Tibial artery (tissue), 4 donors: Measurements from ENCODE around the gene NAA35.

Experiments used
- DNase-seq, 2 donors: peaks; one replicate each; pipeline ENCODE4 v3.0.0-alpha.2; 2019
- H3K27ac ChIP-seq, 2 donors: fragments of 200-600 bp; sonication (generic) in 1 of 2; 1 replicate in 1 of 2; 2 replicates in 1 of 2; pipeline ENCODE4 v1.5.1; 2018 to 2019; ENCODE audit warnings: mild to moderate bottlenecking in 1 of 2
- H3K27me3 ChIP-seq, 2 donors: fragments of 200-600 bp; sonication (generic) in 1 of 2; one replicate each; pipeline versions ENCODE4 v1.5.1 to v1.6.0; 2016 to 2019
- H3K36me3 ChIP-seq, 3 donors: fragments of 200-600 bp; sonication (generic) in 2 of 3; one replicate each; pipeline ENCODE4 v1.5.1; 2016 to 2019; ENCODE audit warnings: mild to moderate bottlenecking in 2 of 3
- H3K4me1 ChIP-seq, 4 donors: fragments of 200-600 bp; sonication (generic) in 2 of 4; 1 replicate in 3 of 4; 2 replicates in 1 of 4; pipeline ENCODE4 v1.5.1; 2016 to 2019
- H3K4me3 ChIP-seq, 2 donors: fragments of 200-600 bp; sonication (generic) in 1 of 2; 1 replicate in 1 of 2; 2 replicates in 1 of 2; pipeline ENCODE4 v1.5.1; 2018 to 2019; ENCODE audit warnings: mild to moderate bottlenecking in 2 of 2
- H3K9me3 ChIP-seq, 3 donors: fragments of 200-600 bp; sonication (generic) in 1 of 3; one replicate each; pipeline ENCODE4 v1.5.1; 2016 to 2019
- CTCF ChIP-seq, 2 experiments: fragments of 200-600 bp in 1 of 2; fragments of 450-650 bp in 1 of 2; IDR thresholded peaks; one replicate each; pipeline ENCODE4 v1.5.1; 2017 to 2019; ENCODE audit warnings: antibody characterized with exemption in 2 of 2, mild to moderate bottlenecking in 1 of 2, moderate library complexity in 1 of 2
- intact Hi-C: fragments of 100-400 bp; cut with DNase I; formaldehyde crosslinking; loops from one replicate; pipeline ENCODE4 v1.15.0; 2023; ENCODE audit warnings: low total_unique reads

The NAA35 gene

DNA sequence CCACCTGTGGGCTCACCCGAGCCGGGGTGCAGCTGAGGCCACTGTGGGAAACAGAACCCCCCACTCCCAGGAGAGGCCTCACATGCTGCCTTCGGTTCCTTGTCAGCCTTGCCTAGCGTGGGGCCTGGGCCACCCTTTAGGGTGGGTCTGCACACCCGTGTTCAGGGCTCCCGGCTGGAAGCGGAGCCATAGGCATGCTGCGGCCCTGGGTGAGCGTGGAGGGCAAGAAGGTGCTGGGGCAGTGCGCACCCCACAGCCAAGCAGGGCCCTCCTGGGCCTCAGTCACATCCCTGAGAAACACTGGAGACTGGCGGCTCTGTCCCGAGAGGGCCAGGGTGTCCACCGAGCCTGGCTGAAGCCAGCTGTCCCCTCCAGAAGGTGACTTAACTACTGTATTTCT, 116.5 kb downstream of the NAA35 start:
- no peak for DNase-seq
- no peak for TF ChIP-seq CTCF (IDR thresholded peaks at IDR 0.05)
- H3K27ac ChIP-seq, result no peak overlapping the region
- no peaks in the 10 kb centered on the region for H3K36me3 ChIP-seq
- H3K4me1 ChIP-seq, result no peaks in the 10 kb centered on the region
- H3K4me3 ChIP-seq, result no peak overlapping the region
- H3K27me3 ChIP-seq, result no peaks in the 10 kb centered on the region
- no peaks in the 10 kb centered on the region for H3K9me3 ChIP-seq
- intact Hi-C loops, result no loop called here

- Histone ChIP-seq H3K9me3 (no peaks in the 10 kb centered on the region), H3K4me3 (no peak overlapping the region), H3K27ac (no peak overlapping the region), H3K36me3 (no peaks in the 10 kb centered on the region), H3K4me1 (no peaks in the 10 kb centered on the region), H3K27me3 (no peaks in the 10 kb centered on the region)
- intact Hi-C loops, result no loop called here
- no peak for DNase-seq
- TF ChIP-seq CTCF (IDR thresholded peaks at IDR 0.05), result no peak
These were observed 121.2 kb downstream of the NAA35 start for GRCh38 chr9:86061972-86062739.

DNA sequence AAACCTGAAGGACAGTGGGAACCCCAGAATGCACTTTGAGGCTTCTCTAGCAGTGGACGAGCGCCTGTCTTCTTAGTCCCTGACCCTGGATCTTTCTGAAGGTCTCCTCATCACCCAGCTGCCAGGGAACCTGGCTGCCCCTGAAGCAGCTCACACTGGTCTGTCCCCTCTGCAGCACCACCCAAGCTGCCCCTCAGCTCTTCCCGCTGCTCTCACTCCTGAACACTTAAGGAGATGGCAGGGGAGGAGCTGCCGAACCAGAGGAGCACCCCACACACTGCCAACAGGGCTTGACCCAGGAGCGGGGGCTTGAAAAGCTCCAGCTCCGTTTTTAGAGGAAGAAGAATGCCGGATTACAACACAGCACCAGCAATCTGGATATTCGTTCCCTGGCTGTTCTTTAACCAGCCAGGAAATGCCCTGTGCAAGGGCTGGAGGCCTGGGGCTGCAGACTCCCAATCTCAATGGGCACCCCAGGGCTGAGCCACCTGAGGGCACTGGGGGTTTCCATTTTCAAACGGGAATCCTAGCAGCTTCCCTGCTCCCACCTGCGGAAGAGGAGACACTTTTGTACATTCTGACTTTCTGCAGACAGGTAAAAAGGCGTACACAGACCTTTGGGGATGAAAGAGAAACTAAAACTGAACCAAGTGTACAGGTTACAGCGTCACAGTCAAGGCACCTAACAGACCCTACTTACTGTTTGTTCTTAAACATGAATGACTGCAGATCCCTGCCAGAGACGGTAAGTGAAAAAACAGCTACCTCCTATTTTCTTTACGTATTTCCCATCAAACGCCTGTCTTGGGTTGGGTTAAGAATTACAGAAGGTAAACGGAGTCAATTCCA, 122.1 kb downstream of the NAA35 start:
- H3K9me3 ChIP-seq, result no peaks in the 10 kb centered on the region
- no peak for DNase-seq
- H3K4me3 ChIP-seq, result no peak overlapping the region
- no peaks in the 10 kb centered on the region for H3K4me1 ChIP-seq
- intact Hi-C loops, result no loop called here
- H3K27me3 ChIP-seq, result no peaks in the 10 kb centered on the region
- no peak for TF ChIP-seq CTCF (IDR thresholded peaks at IDR 0.05)
- no peak overlapping the region for H3K27ac ChIP-seq
- H3K36me3 ChIP-seq, result no peaks in the 10 kb centered on the region

GRCh38 chr9:86064220-86064619, 123.3 kb downstream of the NAA35 start:
- Histone ChIP-seq H3K9me3 (no peaks in the 10 kb centered on the region), H3K4me3 (no peak overlapping the region), H3K27ac (no peak overlapping the region), H3K4me1 (no peaks in the 10 kb centered on the region), H3K36me3 (no peaks in the 10 kb centered on the region), H3K27me3 (no peaks in the 10 kb centered on the region)
- intact Hi-C loops, result no loop called here
- TF ChIP-seq CTCF (IDR thresholded peaks at IDR 0.05), result no peak
- DNase-seq, result no peak

GRCh38 chr9:86069206-86069869, 128.4 kb downstream of the NAA35 start:
- H3K4me1 ChIP-seq, result no peaks in the 10 kb centered on the region
- no peak for DNase-seq
- no peaks in the 10 kb centered on the region for H3K9me3 ChIP-seq
- TF ChIP-seq CTCF (IDR thresholded peaks at IDR 0.05), result no peak
- no peaks in the 10 kb centered on the region for H3K27me3 ChIP-seq
- peaks cover 0 to 6% (median 0%) of the 10 kb centered on the region in 3 donors for H3K36me3 ChIP-seq
- no peak overlapping the region for H3K27ac ChIP-seq
- no peak overlapping the region for H3K4me3 ChIP-seq
- intact Hi-C loops, result no loop called here
